ENCODE measurements around the gene ACOT6.
A peak's percentile ranks its signal among the peaks of the same experiment; 100 is the strongest.
"Not testable (repeated sequence)": the region's sequence is repeated elsewhere in the genome, so short reads cannot be mapped to it uniquely, and the experiment has no call there.

The ACOT6 gene

DNA sequence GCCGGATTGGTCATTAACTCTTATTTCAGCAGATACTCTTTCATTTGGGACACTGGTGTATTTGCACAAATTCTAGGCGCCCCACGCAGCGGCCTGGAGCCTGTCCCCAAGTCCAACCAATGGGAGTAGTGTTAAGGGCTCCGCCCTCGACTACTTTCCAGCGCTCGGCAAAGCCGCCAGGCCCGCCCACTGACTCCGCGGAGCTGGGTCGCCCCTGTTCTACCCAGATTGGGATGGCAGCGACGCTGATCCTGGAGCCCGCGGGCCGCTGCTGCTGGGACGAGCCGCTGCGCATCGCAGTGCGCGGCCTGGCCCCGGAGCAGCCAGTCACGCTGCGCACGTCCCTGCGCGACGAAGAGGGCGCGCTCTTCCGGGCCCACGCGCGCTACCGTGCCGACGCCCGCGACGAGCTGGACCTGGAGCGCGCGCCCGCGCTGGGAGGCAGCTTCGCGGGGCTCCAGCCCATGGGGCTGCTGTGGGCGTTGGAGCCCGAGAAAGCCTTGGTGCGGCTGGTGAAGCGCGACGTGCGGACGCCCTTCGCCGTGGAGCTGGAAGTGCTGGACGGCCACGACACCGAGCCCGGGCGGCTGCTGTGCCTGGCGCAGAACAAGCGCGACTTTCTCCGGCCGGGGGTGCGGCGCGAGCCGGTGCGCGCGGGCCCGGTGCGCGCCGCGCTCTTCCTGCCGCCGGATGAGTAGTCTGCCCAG, at the start of gene ACOT6:
TSS of gene ACOT6 (plus strand) at position 179 of the 707 bp plus-strand sequence. CDS start at position 234, 55 bp downstream.
- peak; percentile 30 to 50 for DNase-seq (ENCODE audit: low read depth in 2 of 2)

GRCh38 chr14:73562696-73563095, 49.6 kb upstream of the ACOT6 start:
- not testable (repeated sequence) for DNase-seq (ENCODE audit: low read depth in 2 of 2)

DNA sequence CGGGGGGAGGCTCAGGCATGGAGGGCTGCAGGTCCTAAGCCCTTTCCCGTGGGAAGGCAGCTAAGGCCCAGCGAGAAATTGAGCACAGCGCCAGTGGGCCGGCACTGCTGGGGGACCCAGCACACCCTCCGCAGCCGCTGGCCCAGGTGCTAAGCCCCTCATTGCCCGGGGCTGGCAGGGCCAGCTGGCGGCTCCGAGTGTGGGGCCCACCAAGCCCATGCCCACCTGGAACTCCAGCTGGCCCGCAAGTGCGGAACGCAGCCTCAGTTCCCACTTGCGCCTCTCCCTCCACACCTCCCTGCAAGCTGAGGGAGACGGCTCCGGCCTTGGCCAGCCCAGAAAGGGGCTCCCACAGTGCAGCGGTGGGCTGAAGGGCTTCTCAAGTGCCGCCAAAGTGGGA, 45.9 kb upstream of the ACOT6 start:
- DNase-seq (ENCODE audit: low read depth in 2 of 2): not testable (repeated sequence)

- DNase-seq (ENCODE audit: low read depth in 2 of 2): not testable (repeated sequence)
Measured at GRCh38 chr14:73566935-73567334, 45.4 kb upstream of the ACOT6 start.

DNA sequence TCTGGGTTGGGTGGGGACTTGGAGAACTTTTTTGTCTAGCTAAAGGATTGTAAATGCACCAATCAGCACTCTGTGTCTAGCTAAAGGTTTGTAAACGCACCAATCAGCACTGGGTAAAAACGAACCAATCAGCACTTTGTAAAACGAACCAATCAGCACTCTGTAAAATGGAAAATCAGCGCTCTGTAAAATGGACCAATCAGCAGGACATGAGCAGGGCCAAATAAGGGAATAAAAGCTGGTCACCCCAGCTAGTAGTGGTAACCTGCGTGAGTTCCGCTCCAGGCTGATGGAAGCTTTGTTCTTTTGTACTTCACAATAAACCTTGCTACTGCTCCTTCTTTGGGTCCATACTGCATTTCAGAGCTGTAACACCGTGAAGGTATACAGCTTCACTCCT, 45.0 kb upstream of the ACOT6 start:
- DNase-seq (ENCODE audit: low read depth in 2 of 2): no peak

GRCh38 chr14:73567951-73568885, 44.1 kb upstream of the ACOT6 start:
- no peak for DNase-seq (ENCODE audit: low read depth in 2 of 2)

DNA sequence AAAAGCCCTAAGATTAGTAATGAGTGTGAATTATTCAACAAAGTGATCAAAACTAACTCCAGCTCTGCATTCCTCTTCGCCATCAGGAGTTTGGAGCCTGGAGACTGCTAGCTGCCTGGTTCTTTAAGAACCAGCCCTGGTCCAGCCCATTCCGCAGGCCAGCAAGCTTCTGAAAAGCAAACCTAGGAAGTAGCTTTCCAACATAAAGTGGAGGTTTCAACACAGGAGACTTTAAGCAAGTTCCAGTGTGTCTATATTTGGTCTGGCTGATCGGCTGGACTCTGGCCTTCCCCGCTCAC, 43.5 kb upstream of the ACOT6 start:
- DNase-seq (ENCODE audit: low read depth in 2 of 2): not testable (repeated sequence)

GRCh38 chr14:73569185-73569958, 42.9 kb upstream of the ACOT6 start, which contains the start of gene ACOT2:
Gene ACOT2 (plus strand): TSS chr14:73569213. CDS start chr14:73569241, 28 bp downstream.
- peak; percentile 80 for DNase-seq (ENCODE audit: low read depth in 2 of 2)

DNA sequence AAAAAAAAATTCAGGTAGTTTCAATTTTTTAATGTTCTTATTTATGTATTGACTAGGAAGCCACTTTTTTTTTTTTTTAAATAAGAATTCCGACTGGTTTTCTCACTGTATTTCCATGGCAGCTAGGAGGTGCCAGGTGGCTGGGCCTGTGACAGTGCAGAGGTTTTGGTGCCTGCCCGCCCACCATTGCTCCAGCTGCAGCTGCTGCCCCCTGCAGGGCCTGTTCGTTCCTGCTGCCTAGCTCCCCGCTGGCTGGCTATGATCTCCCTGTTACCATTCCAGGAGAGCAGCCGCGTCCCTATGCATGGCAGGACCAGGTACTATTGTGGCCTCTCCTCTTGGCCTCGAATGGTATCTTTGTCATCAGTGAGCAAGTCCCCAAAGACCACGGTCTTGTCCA, 41.4 kb upstream of the ACOT6 start:
- peak in 1 of 2 donors; percentile 34 for DNase-seq (ENCODE audit: low read depth in 2 of 2)

DNA sequence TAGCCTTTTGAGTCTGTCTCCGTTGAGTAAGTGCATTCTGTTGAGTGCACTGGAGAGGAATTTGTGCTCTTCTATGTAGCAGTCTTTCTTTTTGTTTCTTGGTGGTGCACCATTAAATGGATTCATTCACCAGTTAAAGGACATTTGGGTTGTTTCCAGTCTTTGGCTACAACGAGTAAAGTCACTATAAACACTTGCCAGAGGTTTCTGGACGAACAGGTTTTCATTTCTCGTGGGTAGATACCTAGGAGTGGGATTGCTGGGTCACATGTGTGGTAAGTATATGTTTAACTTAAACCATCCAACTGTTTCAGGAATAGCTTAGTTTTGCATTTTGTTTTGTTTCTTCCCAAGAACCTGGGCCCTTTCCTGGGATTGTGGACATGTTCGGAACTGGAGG, 39.3 kb upstream of the ACOT6 start:
- not testable (repeated sequence) for DNase-seq (ENCODE audit: low read depth in 2 of 2)

DNA sequence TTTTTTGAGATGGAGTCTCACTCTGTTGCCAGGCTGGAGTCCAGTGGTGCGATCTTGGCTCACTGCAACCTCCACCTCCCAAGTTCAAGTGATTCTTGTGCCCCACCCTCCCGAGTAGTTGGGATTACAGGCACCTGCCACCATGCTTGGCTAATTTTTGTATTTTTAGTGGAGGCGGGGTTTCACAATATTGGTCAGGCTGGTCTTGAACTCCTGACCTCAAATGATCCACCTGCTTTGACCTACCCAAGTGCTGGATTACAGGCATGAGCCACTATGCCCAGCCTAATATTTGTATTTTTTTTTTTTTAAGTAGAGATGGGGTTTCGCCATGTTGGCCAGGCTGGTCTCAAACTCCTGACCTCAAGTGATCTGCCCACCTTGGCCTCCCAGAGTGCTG, 38.6 kb upstream of the ACOT6 start:
- not testable (repeated sequence) for DNase-seq (ENCODE audit: low read depth in 2 of 2)

DNA sequence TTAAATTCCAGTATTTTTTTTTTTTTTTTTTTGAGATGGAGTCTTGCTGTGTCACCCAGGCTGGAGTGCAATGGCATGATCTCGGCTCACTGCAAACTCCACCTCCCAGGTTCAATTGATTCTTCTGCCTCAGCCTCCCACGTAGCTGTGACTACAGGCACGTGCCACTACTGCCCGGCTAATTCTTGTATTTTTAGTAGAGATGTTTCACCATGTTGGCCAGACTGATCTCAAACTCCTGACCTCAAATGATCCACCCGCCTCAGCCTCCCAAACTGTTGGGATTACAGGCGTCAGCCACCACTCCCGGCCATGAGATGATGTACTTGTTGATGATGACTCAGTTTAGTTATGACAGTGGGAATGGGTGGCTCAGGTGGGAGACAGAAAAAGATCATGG, 38.1 kb upstream of the ACOT6 start:
- DNase-seq (ENCODE audit: low read depth in 2 of 2): not testable (repeated sequence)

DNA sequence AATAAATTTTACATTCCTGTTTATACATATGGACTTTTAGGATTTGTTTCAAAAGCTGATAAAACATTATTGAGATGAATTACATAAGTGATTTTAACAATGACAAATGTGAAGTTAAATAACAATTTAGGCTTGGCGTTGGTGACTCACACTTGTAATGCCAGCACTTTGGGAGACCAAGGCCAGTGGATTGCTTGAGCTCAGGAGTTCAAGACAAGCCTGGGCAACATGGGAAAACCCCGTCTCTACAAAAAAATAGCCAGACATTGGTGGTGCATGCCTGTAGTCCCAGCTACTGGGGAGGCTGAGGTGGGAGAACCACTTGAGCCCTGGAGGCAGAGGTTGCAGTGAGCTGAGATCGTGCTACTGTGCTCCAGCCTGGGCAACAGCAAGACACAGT, 35.9 kb upstream of the ACOT6 start:
- no peak for DNase-seq (ENCODE audit: low read depth in 2 of 2)

DNA sequence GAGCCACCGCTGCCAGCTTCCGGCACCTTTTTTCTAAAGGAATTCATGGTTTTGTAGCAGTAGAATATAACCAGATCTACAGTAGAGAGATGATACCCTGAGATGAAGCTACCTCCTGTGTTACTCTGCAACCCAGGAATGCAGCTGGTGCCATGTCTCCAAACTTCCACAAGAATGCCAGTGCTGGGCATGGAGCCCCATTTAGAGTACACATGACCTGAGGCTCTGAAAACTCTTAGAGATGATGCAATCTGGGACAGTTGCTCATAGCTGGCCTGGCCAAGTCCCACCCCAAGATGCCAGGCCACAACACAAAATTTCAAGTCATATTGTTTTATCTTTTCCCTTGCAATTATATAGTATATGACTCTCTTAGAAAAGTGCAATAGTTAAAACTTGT, 35.1 kb upstream of the ACOT6 start:
- DNase-seq (ENCODE audit: low read depth in 2 of 2): not testable (repeated sequence)

GRCh38 chr14:73582102-73582979, 30.0 kb upstream of the ACOT6 start:
- not testable (repeated sequence) for DNase-seq (ENCODE audit: low read depth in 2 of 2)

GRCh38 chr14:73588695-73589094, 23.6 kb upstream of the ACOT6 start:
- no peak for DNase-seq (ENCODE audit: low read depth in 2 of 2)

DNA sequence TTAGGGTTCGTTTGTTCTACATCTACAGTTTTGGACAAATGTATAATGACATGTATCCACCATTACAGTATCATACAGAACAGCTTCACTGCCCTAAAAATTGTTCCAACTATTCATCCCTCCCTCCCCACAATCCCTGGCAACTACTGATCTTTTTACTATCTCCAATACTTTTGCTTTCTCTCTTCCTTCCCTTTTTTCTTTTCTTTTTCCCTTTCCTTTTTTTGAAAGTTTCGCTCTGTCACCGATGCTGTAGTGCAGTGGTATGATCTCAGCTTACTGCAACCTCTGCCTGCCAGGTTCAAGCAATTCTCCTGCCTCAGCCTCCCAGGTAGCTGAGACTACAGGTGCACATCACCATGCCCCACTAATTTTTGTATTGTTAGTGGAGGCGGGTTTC, 23.2 kb upstream of the ACOT6 start:
- DNase-seq (ENCODE audit: low read depth in 2 of 2): no peak

DNA sequence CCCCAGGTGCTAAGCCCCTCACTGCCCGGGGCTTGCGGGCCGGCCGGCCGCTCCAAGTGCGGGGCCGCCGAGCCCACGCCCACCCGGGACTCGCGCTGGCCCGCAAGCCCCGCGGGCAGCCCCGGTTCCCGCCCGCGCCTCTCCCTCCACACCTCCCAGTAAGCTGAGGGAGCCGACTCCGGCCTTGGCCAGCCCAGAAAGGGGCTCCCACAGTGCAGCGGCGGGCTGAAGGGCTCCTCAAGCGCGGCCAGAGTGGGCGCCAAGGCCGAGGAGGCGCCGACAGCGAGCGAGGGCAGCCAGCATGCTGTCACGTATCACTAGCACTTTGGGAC, 21.7 kb upstream of the ACOT6 start:
- not testable (repeated sequence) for DNase-seq (ENCODE audit: low read depth in 2 of 2)

GRCh38 chr14:73591690-73592449, 20.4 kb upstream of the ACOT6 start, which contains the start of gene ACOT4:
Gene ACOT4 (plus strand): TSS chr14:73591873. CDS start chr14:73591960, 87 bp downstream.
- DNase-seq (ENCODE audit: low read depth in 2 of 2): peak in 1 of 2 donors; percentile 29

- DNase-seq (ENCODE audit: low read depth in 2 of 2): no peak
Measured at GRCh38 chr14:73594491-73594890, 17.8 kb upstream of the ACOT6 start.
